ENCODE measurements around the gene RAD51B. TPM values are rescaled to one million over a fixed set of nuclear protein-coding genes. Genes with fewer than 3 reads are reported as not detected.
"Not testable (repeated sequence)": the region's sequence is repeated elsewhere in the genome, so short reads cannot be mapped to it uniquely, and the experiment has no call there.

Gene RAD51B
- total and polyA plus RNA-seq, 9 donors: 21.6 to 70.1 (median 35.1) TPM

DNA sequence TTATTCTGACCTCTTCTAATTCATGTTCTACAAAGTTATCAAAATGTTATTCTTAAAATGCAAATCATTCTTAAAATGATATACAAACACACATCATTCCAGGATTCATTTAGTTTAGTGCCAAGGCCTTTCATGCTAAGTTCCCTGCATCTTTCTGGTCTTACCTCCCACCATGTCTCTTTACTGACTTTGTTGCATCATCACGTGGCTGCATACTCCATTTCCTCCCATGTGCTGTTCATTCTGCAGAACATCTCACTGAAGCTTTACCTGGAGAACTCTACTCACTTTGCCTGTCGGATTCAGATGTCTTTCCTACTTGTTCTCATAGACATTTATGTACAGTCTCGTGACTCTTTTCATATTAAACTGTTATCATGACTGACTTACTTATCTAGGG, 278.1 kb downstream of the RAD51B start:
- peaks cover 2% of the 10 kb centered on the region for H3K4me1 ChIP-seq (ENCODE audit: insufficient read depth)
- no peak overlapping the region for H3K27ac ChIP-seq

DNA sequence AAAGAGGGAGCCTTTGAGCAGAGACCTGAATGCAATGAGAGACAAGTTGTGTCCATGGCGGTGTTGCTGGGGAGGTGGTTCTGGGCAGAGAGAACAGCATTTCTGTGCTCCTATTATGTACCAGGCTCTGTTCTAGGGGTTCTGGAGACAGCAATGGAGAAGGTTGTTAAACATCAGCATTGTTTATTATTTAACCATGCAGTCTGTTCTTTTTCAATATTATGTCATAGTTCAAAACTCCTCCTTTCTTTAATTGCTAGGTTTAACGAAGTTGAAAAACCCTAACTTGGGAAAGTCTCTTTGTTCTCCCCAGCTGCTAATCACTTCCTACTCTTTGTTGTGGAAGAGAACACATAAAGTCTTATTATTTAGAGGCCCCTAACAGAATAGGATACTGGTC, 279.3 kb downstream of the RAD51B start:
- 69 to 74% (median 72%) methylated on average over 2 of the region's 2 CpGs for WGBS, 3 donors
- intact Hi-C loops (cut with DNase I): no loop called here
- H3K27me3 ChIP-seq: no peaks in the 10 kb centered on the region
- no peak for TF ChIP-seq EP300 (IDR thresholded peaks at IDR 0.05)
- TF ChIP-seq, protein P1, sequence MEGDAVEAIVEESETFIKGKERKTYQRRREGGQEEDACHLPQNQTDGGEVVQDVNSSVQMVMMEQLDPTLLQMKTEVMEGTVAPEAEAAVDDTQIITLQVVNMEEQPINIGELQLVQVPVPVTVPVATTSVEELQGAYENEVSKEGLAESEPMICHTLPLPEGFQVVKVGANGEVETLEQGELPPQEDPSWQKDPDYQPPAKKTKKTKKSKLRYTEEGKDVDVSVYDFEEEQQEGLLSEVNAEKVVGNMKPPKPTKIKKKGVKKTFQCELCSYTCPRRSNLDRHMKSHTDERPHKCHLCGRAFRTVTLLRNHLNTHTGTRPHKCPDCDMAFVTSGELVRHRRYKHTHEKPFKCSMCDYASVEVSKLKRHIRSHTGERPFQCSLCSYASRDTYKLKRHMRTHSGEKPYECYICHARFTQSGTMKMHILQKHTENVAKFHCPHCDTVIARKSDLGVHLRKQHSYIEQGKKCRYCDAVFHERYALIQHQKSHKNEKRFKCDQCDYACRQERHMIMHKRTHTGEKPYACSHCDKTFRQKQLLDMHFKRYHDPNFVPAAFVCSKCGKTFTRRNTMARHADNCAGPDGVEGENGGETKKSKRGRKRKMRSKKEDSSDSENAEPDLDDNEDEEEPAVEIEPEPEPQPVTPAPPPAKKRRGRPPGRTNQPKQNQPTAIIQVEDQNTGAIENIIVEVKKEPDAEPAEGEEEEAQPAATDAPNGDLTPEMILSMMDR (IDR thresholded peaks at IDR 0.05): no peak
- TF ChIP-seq POLR2A (IDR thresholded peaks at IDR 0.05): no peak
- no peak overlapping the region for H3K27ac ChIP-seq
- peaks cover 2% of the 10 kb centered on the region for H3K4me1 ChIP-seq (ENCODE audit: insufficient read depth)
- H3K36me3 ChIP-seq: no peaks in the 10 kb centered on the region
- no peak for DNase-seq
- no peak overlapping the region for H3K4me3 ChIP-seq
- peaks cover 3 to 6% of the 10 kb centered on the region in 2 donors for H3K9me3 ChIP-seq

More for the DNA sequence above, 278.1 kb downstream of the RAD51B start:
- H3K4me3 ChIP-seq: no peak overlapping the region
- DNase-seq: no peak
- H3K9me3 ChIP-seq: peaks cover 3 to 6% of the 10 kb centered on the region in 2 donors
- WGBS, 3 donors: 85 to 90% (median 86%) methylated on average over 3 of the region's 3 CpGs
- no peaks in the 10 kb centered on the region for H3K36me3 ChIP-seq
- TF ChIP-seq POLR2A (IDR thresholded peaks at IDR 0.05) (no peak), EP300 (IDR thresholded peaks at IDR 0.05) (no peak)
- TF ChIP-seq, protein P1 (IDR thresholded peaks at IDR 0.05): no peak
- intact Hi-C loops (cut with DNase I): no loop called here
- H3K27me3 ChIP-seq: no peaks in the 10 kb centered on the region

DNA sequence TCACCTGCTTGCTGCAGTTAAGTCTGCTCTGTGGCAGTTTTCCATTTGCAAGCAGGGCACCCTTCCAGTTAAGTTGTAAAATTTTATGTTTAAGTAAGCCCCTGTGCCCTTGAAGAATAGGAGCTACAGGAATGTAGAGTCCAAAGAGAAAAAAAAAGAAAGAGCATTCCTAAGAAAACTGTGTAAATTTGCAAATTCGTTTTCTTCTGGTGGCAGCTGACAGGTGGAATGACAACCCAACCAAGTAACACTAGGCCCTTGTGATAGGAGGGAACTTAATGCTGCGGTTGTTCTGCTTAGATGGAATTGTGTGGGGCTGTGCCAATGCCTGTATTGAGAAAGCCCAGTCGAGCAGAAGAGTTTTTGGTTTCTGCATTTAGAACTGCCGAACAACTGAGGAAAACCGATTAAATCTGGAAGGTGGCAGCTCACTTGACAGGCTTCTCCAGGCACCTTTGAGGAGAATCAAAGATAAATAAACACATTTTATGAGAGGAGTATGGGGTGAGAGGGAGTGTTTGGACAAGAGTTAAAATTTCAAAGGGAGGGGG, 280.0 kb downstream of the RAD51B start:
- intact Hi-C loops (cut with DNase I): no loop called here

DNA sequence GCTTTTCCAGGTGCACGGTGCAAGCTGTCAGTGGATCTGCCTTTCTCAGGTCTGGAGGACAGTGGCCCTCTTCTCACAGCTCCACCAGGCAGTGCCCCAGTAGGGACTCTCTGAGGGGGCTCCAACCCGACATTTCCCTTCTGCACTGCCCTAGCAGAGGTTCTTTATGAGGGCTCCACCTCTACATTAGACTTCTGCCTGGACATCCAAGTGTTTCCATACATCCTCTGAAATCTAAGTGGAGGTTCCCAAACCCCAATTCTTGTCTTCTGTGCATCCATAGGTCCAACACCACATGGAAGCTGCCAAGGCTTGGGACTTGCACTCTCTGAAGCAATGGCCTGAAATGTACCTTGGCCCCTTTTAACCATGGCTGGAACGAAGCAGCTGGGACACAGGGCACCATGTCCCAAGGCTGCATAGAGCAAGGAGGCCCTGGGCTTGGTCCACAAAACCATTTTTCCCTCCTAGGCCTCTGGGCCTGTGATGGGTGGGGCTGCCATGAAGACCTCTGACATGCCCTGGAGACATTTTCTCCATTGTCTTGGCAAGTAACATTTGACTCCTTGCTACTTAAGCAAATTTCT, 282.2 kb downstream of the RAD51B start:
- H3K36me3 ChIP-seq, H3K27me3 ChIP-seq: not testable (repeated sequence)

More for the DNA sequence above, 280.0 kb downstream of the RAD51B start:
- no peak overlapping the region for H3K4me3 ChIP-seq
- peaks cover 2% of the 10 kb centered on the region for H3K4me1 ChIP-seq (ENCODE audit: insufficient read depth)
- no peak for DNase-seq
- H3K27ac ChIP-seq: no peak overlapping the region
- TF ChIP-seq POLR2A (IDR thresholded peaks at IDR 0.05) (no peak), EP300 (IDR thresholded peaks at IDR 0.05) (no peak)
- TF ChIP-seq, protein P1 (IDR thresholded peaks at IDR 0.05): no peak
- no peaks in the 10 kb centered on the region for H3K36me3 ChIP-seq
- no peaks in the 10 kb centered on the region for H3K27me3 ChIP-seq
- WGBS, 3 donors: 76 to 89% (median 87%) methylated on average over 5 of the region's 5 CpGs
- H3K9me3 ChIP-seq: peaks cover 3 to 6% of the 10 kb centered on the region in 2 donors

DNA sequence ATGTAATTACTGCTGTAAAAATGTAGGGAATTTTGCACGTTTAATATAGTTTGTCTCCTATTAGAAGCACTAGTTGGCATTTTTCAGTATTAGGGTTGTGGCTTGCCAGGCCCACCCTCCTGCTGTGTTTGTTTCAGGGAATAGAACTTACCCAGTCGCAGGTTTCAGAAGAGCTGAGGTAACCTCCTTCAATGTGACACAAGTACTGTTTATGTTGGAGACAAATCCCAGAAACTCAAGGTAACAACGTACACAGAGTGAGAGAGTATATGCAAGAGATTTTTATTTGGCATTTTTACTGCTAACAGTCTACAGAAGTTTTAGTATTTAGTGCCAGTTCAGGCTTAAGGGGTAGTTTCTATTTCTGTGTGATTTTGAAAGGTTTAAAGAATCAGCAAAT, 284.3 kb downstream of the RAD51B start:
- TF ChIP-seq, protein P1 (IDR thresholded peaks at IDR 0.05): no peak
- no peak for TF ChIP-seq EP300 (IDR thresholded peaks at IDR 0.05)
- no peak for TF ChIP-seq POLR2A (IDR thresholded peaks at IDR 0.05)
- Histone ChIP-seq H3K9me3 (peaks cover 3 to 6% of the 10 kb centered on the region in 2 donors), H3K4me1 (ENCODE audit: insufficient read depth) (no peaks in the 10 kb centered on the region), H3K36me3 (no peaks in the 10 kb centered on the region), H3K4me3 (no peak overlapping the region), H3K27ac (no peak overlapping the region), H3K27me3 (no peaks in the 10 kb centered on the region)
- no peak for DNase-seq
- WGBS, 3 donors: 71 to 73% (median 72%) methylated on average over 3 of the region's 3 CpGs
- intact Hi-C loops (cut with DNase I): no loop called here

More for the DNA sequence above, 282.2 kb downstream of the RAD51B start:
- H3K4me3 ChIP-seq; H3K9me3 ChIP-seq; H3K27ac ChIP-seq; intact Hi-C loops (cut with DNase I); H3K4me1 ChIP-seq (ENCODE audit: insufficient read depth); DNase-seq: not testable (repeated sequence)
- WGBS, 3 donors: 97 to 100% (median 98%) methylated on average over 3 of the region's 3 CpGs

Data from ovary (tissue), 9 donors.